HG02885 (cell line): ENCODE measurements around the gene PIF1.
A peak's percentile ranks its signal among the peaks of the same experiment; 100 is the strongest.
"Not testable (repeated sequence)": the region's sequence is repeated elsewhere in the genome, so short reads cannot be mapped to it uniquely, and the experiment has no call there.

Experiments used
- ATAC-seq: cut with Tn5 transposase; IDR thresholded peaks from one replicate; pipeline ENCODE4 v1.9.1; 2021; ENCODE audit warnings: mild to moderate bottlenecking; ENCODE audit not compliant: unreplicated experiment, poor library complexity

Gene PIF1

DNA sequence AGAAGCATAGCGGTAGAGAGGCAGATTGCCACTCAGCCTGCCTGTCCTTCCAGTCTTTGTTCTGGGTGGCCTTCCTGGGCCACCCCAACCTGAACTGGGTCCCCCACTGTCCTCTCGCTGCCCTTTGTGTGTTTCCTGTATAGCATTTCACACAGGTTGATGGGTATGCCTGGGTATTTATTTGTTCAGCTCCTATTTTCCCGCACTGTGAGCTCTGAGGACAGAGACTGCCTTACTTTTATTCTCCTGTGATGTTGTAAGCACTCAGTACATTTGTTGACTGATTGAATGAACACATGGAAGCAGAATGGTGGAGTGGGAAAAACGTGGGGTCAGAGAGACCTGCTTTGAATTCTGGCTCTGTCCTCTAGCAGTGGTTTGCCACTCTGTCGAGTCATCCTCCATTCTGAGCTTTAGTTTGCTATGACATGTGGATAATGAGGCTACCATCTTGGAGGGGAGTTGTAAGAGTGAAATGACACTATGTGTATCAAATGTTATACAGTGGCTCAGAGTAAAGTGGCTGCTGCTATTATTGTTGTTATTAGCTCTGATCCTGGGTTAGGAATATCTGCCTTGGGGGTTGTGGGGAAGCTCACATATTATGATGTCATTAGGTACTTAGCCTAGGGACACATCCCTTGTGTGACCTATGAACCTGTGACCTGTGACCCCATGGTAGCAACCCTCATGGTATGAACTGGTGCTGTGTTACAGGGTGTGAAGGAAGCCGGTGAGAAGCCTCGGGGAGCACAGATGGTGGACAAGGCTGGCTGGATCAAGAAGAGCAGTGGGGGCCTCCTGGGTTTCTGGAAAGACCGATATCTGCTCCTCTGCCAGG is 22.6 kb upstream of the PIF1 start:
- no peak for ATAC-seq

DNA sequence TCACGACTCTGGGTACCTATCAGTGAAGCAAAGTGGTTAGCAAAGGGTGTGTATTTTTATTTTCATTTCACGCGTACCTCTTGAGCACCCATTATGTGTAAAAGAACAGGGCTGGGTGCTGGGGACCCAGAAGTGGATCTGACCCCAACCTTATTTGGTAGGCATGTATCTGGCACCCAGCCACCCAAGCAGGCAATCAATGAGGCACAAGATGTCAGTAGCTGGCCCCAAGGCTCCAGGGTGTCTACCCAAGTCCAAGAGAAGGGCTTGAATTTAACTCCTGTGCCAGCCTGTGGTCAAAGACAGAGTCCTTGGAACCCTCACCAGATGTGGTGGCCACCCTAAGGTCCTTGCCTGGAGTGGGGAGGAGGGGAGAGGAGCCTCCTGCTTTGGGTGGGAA is 22.0 kb upstream of the PIF1 start:
- ATAC-seq = no peak

DNA sequence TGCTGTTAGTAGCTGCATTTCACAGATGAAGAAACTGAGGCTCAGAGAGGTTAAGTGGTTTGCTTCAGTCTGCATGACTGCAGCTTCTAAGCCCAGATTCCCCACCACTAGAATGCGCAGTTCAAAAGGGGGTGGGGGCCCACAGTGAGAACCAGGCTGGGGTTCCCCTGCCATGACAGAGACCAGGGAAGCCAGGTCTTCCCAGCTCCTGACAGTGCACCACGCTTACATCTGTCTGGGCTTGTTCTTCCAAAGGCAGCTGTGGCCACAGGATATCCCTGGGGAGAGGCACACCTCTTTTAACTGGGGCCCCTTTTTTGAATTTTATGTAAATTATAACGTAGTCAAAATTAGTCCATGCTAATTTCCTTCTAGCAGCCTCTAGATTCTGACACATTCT is 21.6 kb upstream of the PIF1 start:
- no peak for ATAC-seq

DNA sequence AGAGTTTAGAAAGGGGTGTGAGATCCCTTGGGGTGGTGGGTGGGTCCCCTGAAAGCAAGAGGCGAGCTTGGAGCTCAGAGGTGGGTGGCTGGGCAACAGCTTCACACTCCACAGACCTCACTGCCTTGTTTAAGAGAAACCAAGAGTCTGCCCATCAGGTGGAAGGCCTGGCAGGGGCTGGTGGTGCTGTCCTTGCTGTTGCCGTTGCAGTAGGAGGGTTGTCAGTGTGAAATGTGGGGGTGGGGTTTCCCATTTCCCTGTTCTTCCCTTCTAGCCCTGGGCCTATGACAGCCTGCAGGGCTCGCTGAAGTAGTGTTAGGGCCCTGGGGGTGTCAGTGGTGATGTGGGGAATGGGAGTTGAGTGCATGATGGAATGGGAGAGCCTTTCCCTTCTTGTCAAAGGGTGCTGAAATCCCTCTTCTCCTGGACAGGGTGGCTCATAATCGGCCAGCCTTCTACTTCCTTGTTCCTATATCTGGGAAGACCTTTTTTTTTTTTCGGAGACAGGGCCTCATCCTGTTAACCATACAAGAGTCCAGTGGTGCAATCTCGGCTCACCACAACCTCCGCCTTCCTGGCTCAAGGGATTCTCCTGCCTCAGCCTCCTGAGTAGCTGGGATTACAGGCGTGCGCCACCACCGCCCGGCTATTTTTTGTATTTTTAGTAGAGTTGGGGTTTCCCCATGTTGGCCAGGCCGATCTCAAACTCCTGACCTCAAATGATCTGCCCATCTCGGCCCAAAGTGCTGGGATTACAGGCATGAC is 20.6 kb upstream of the PIF1 start:
- ATAC-seq = no peak

DNA sequence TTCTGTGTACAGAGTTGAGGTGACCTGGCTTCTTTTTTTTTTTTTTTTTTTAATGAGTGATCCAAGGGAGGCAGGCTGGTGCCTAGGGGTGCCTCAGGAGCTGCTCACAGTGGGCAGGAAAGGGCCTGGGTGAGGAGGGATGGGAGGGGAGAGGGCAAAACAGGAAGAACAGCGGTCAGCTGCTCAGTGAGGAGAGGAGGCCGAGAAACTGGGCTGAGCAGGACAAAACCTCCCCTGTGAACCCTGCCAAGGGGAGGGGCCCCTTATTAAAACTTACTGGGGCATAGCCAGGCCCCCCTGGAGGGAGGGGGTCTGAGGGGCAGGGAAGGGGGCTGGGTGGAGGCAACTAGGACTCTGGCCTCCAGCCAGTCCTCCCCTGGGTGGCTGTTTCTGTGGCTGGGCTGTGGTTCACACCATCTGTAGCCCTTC is 19.8 kb upstream of the PIF1 start:
- ATAC-seq = no peak

DNA sequence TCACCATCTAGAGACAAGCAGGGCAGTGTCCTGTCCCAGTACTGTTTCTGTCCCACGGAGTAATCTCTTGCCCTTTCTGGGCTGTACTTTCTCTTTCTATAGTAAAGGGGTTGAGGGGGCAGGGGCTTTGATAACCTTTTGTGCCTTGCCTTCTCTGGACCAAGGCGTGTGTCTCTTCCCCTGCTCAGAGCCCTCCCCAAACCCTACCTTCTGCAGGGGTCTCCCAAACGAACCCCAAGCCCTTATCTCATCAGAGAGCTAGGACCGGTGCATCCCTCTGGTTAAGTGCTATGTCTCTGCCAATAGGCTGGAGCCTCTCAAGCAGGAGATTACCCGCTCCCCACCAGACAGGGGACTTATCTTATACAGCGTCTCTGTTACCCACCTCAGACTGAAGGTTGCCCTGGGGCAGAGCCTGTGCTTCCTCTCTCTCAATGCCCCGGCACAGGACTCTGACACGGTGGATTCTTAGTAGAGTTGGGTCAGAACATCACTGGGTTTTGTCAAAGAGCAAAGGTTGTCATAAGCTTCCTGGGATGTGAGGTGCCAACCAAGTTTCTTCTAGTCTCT is 19.2 kb upstream of the PIF1 start:
- no peak for ATAC-seq

DNA sequence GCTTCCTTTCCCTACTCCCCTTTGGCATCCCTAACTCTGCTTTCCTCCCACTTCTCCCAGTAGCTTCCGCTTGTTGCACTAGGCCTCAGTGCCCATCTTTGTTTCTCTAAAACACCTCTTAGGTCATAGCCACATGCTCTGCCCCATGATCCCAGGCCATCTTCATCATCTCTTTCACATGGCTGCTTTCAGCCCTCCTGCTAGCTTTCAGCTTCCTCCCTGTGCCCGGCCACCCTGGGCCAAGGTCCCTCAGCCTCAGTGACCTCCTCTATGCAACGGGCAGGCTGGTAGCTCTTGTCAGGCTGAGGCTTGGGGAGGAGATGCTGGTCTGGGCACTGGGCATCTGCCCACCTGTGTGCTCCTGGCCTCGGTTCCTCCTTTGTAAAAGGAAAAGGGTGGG is 18.5 kb upstream of the PIF1 start:
- ATAC-seq = no peak

DNA sequence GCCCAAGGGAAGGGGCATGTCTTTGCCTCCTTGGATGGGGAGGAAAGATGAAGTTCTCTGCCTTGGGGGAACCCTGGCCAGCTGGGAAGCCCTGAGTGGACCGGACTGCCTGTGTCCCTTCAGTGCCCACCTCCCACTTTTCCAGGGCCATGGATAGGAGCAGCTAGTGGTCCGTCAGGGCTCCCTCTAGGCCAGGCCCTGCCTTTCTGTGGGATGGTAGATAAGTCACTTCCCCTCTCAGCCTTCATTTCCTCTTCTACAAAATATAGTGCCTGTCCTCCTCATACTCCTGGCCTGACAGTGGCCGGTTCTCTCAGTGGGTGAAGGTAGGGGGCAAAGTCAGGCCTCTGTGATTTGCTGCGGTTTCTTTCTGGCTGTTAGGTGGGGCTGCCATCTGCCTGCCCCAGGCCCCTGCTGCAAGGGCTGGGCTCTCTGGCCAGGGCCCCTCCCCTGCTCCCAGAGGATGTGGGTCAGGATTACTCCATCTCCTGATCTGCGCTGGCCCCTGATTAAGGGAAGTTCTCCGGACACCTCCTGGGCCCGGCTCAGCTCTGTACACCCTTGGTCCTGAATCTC is 17.6 kb upstream of the PIF1 start:
- ATAC-seq = no peak

DNA sequence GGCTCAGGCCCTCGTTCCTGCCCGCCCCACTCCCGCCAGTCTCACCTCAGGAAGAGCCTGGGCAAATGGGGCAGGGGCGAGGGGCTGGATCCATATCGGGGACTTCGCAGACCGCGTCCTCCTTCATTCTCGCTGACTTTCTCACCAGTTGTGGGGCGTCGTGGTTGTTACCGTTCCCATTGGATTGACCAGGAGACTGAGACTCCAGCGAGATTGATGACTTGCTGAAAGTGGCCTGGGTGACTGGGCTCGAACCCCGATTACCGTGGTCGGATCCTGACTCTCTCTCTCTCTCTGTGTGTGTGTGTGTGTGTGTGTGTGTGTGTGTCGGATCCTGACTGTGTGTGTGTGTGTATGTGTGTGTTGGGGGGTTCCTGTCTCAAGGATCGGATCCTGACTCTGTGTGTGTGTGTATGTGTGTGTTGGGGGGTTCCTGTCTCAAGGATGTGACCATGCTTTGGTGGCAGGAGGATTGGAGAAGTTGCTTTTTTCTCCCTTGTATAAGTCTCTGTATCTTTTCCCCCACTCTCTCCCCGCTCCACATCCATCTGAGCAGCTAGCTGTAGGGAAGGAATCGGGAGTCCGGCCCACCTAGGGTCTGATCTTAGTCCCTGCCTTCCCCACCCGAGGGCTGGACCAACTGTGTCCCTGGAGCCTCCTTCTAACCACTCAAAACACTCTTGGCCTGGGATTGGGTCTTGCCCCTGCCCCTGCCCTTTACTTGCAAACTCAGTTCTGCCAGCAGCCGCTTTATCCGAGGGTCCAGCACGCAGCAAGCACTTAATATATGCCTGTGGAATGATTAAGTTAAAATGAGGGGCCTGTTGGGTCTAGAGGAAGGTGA is 16.9 kb upstream of the PIF1 start:
- ATAC-seq = no peak

DNA sequence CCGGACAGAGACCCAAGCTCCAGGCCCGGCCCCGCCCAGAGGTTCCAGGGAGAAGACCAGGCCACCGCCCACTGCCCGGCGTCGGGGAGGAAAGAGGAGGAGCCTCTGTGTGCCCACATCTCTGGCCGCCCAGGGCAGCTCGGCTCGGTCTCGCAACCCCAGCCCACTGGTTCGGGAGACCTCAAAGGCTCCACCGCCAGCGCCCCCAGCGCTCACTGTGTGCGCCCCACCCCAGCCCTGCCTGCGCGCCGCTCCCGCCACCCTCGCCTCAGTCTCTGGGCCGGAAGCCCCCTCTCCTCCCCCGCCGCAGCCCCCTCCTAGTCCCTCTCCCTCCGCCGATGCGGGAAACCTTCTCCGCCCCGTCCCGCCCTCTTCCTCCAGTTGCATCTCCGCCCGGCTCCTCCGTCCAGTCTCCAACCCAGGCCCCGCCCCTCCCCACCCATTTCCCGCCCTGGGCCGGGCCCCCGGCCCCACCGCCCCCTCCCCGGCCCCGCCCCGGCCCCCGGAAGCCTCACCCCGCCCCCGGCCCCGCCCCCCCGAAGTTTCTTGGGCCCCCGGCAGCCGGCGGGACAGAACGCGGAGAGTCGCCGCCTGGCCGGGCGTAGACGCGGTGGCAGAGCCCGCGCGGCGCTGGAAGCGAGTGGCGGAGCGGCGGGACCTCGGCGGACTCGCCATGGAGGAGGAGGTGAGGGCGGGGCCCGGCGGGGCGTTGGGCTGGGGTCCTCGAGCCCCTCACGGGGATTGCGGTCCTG is 16.1 kb upstream of the PIF1 start, which contains the start of gene PLEKHO2:
TSS of gene PLEKHO2 (plus strand) at position 572 of the 752 bp plus-strand sequence. CDS start at position 674, 102 bp downstream.
- ATAC-seq = peak; percentile 65

DNA sequence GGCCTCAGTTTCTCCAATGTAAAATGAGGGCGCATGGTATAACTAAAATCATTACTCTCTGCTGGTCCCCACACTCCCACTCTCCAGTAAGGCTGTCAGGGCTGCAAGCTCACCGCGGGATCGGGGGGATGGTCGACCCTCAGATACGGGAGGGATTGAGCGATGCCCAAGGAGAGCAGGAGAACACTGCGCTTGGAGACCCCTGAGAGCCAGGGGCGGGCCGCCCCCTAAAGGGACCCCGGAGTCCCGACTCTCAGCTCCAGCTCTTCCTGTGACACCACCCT is 15.6 kb upstream of the PIF1 start:
- ATAC-seq = no peak

DNA sequence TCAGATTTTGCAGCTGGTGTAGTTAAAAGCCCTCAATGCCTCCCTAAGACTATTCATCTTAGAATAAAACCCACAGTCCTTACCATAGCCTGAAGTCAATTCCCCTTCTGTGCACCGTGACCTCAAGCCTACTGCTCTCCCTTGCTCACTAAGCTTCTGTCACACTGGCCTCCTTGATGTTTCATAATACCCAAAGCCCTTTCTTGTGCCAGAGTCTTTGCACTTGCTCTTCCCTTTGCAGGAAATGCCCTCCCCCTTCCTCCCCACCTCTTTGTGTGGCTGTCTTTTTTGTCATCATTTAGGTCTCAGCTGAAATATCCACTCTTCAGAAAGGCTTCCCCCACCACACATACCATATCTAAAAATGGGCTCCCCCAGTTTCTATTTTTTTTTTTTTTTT is 12.1 kb upstream of the PIF1 start:
- no peak for ATAC-seq

DNA sequence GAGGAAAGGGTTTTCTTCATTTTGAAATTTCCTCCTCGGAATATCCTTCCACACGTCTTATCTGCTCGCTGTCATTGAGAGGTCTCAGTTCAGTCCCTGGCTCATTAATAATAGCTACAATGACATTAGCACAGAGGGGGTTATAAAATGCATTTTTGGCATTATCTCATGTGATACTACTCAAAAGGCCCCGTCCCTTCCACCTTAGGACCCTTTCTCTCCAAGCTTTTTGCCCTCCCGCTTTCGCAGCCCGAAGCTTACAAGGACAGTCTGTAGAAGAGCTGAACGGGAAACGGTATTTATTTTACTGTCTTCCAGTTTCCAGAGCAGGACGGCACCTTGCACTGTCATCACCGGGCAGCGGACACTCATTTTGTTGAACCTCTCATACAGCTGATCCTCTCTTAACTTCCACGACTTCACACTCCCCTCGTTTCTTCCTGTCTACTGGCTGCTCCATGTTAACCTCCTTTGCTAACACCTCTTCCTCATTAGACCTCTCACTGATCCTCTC is 10.6 kb upstream of the PIF1 start:
- no peak for ATAC-seq

DNA sequence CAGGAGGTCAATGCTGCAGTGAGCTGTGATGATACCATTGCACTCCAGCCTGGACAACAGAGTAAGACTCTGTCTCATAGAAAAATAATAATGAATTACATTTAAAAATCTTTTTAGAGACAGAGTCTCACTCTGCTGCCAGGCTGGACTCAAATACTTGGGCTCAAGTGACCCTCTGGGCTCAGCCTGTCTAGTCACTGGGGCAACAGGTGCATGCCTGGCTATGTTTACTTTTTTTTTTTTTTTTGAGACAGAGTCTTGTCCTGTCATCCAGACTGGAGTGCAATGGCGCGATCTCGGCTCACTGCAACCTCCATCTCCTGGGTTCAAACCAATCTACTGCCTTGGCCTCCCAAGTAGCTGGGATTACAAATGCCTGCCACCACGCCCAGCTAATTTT is 8.2 kb upstream of the PIF1 start:
- ATAC-seq = no peak

DNA sequence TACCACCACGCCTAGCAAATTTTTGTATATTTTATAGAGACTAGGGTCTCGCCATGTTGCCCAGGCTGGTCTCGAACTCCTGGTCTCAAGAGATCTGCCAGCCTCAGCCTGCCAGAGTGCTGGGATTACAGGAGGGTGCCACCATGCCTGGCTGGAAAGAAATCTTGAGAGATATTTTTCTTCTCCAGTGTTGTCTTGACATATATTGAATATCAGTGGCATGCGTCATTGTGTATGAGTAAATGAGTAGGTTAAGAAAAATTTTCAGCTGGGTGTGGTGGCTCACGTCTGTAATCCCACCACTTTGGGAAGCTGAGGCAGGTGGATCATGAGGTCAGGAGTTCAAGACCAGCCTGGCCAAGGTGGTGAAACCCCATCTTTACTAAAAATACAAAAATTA is 3.5 kb upstream of the PIF1 start:
- no peak for ATAC-seq

DNA sequence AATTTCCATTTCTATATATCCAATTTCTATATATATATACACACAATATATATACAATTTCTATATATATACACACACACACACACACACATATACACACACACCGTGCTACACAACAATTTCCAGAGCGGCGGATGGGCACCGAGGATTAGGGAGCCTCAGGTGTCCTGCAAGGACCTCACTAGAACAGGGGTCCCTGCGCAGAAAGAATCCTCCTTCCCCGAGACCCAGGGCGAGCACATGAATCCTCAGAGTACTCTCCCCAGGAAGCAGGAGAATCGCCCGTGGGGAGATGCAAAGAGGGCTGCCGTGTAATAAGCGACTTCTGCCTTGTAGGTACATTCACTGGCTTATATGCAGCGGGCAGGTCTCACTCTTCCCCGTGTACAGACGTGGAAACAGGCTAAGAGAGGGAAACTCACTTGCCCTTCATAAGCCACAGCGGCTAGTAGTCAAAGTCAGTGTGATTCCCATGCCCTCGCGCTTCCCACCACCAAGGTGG is 467 bp downstream of the PIF1 start:
- ATAC-seq = no peak

DNA sequence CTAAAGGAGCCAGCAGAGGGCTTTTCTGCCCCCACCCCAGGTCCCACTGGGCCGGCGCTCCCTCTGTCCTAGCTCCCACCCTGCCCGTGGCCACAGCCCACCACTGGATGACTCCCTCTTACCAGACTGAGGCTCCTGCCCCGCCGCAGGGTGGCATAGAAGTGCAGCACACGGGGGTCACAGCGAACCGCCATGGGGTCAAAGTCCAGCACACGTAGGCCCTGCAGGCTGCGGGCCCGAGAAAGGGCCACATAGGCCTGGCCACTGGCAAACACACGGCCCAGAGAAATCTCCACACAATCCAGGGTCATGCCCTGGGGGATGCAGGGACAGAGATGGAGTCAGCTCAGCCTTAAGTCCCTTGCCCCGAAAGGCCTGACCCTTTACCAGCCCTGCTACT is 9.0 kb downstream of the PIF1 start:
- ATAC-seq = no peak

DNA sequence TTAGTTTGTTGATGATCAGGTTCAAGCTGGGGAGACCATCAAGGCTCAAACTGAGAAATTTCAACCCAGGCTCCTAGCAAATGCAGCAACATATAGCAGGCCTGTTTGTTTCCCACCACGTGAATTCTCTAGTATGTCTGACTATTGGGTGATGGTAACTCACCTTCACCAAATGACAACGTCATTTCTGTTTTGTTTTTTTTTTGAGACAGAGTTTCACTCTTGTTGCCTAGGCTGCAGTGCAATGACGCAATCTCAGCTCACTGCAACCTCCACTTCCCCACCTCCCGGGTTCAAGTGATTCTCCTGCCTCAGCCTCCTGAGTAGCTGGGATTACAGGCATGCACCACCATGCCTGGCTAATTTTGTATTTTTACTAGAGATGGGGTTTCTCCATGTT is 10.5 kb downstream of the PIF1 start:
- not testable (repeated sequence) for ATAC-seq

DNA sequence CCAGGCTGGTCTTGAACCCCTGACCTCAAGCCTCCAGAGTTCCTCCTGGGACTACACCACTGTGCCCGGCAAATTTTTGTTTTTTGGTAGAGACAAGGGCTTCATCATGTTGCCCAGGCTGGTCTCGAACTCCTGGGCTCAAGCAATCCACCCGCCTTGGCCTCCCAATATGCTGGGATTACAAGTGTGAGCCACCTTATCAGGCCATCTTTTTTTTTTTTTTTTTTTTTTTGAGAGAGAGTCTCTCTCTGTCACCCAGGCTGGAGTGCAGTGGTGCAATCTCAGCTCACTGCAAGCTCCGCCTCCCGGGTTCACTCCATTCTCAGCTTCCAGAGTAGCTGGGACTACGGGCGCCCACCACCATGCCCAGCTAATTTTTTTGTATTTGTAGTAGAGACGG is 11.2 kb downstream of the PIF1 start:
- not testable (repeated sequence) for ATAC-seq
